GM19043 (cell line): ENCODE measurements around the gene TXLNB.

ENCODE experiments used
- ATAC-seq: cut with Tn5 transposase; IDR thresholded peaks from one replicate; pipeline ENCODE4 v1.9.1; 2021; ENCODE audit warnings: low read depth; ENCODE audit not compliant: unreplicated experiment

Gene TXLNB

DNA sequence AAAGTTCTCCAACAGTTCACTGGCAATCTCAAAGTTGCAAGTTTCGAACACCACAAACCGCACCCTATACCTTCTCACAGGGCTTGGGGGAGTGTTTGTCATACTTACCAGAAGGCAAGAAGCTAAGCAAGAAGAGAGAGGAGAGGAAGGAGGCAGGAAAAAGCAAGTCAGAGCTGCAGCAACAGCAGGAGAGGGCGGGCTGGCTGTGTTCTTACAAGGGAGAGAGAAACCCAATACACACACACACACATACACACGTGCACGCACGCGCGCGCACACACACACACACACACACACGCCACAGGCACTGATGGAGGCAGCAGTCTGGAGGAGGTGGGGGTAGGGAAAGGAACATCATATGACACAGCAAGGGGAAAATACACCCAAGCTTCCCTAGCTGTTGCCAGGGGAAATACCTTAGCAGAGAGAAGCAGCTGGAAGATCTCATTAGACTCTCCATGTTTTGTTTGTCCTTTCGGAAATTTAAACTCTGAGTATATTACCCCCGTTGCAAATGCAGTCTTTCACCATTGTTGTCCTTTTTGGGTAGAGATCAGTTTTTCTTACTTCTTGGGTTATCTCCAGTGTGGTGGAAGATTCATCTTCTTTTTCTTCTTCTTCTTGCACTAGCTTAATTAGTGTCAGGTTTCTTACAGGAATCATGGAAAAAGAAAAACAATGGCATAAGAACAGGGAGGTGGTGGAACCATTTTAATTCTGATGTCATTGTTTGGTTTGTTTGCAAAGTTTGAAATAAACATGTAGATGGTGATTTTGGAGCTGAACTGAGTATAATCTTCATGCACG lies at the start of gene TXLNB:
TSS of gene TXLNB (minus strand) at position 186 of the 807 bp plus-strand sequence. CDS start 3,099 bp downstream, outside the sequence.
- peak; percentile 63 for ATAC-seq

- no peak for ATAC-seq
These were observed 49.3 kb upstream of the TXLNB start for GRCh38 chr6:139341060-139341459.

DNA sequence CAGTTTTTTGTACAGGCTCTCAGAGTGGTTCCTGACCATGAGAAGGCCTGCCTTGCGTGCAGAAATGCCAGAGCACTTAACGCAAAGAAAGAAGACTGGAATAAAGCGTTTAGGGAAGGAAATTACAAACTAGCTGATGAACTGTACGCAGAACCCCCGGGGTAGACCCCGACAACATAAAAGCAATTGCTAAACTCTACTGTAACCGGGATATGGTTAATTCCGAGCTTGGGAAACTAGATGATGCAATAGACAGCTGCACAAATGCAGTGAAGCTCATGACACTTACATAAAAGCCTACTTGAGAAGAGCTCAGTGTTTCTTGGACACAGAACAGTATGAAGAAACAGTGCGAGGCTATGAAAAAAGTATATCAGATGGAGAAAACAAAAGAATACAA lies 47.0 kb upstream of the TXLNB start:
- ATAC-seq, result no peak

DNA sequence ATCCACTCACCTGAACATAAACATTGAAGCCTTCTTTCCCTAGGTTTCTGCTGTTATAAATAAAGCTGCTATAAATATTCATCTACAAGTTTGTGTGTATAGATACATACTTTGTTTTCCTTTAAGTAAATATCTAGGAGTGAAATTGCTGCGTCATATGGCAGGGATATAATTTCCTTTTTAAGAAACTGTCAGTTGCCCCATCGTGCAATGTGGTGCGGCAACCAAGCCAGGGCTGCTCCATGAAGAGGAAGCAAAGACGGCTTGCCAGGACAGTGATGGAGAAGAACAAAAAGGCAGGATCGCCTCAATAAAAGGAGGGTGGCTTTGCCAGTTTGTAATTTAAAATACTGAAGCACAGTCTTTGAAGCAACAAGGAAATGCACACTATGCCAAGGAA lies 46.0 kb upstream of the TXLNB start:
- no peak for ATAC-seq

- ATAC-seq, result no peak
These were observed 45.2 kb upstream of the TXLNB start for GRCh38 chr6:139337001-139337400.

- ATAC-seq, result no peak
These were observed 44.7 kb upstream of the TXLNB start for GRCh38 chr6:139336488-139336887.

GRCh38 chr6:139335447-139336210 lies 43.8 kb upstream of the TXLNB start:
- no peak for ATAC-seq

DNA sequence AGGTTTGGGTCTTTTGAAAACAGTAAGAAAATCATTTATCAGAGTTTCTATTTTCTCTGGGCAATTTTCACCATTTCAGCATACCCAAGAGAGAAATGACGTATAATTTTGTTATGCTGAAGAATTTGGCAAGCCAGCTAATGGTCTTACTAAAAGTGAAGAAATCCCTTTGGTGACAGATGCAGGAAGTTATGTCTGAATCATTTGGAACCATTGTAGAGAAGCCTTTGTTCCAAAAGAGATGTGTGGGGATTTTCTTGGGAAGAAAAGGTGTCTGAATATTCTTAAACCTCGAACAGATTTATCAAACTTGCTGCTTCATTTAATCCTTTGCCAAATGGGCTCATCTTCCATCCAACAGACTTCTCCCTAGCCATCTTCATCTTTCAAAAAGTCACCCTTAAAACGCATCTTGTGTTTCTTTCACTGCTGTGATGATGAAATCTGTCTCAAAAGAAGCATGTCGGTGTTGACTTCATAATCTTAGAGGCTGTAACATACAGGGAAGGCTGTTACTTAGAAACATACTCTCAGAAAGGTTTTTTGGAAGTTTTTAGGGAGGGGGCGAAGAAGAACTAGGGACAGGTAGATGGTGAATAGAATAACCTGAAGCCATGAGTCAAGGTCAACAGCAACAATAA lies 43.1 kb upstream of the TXLNB start:
- ATAC-seq, result no peak

- ATAC-seq, result no peak
These were observed 39.2 kb upstream of the TXLNB start for GRCh38 chr6:139330826-139331500.

DNA sequence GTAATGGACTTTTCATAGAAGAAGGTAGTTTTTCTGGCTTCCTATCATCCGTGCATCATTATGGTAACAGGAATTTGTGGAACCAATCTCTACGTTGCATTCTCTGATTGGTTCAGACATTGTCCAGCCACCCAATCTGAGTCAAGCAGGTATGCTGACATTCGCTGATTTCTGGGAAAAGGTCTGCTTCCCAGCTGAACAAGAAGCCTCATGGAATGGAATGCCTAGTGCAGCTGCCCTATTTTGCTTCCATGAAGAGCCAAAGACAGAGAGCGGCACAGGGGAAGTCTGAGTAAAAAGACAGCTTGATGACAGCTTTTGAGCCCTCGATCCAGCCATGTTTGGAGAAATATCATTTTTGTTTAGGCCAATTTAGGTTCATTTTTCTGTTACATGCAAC lies 38.5 kb upstream of the TXLNB start:
- no peak for ATAC-seq

DNA sequence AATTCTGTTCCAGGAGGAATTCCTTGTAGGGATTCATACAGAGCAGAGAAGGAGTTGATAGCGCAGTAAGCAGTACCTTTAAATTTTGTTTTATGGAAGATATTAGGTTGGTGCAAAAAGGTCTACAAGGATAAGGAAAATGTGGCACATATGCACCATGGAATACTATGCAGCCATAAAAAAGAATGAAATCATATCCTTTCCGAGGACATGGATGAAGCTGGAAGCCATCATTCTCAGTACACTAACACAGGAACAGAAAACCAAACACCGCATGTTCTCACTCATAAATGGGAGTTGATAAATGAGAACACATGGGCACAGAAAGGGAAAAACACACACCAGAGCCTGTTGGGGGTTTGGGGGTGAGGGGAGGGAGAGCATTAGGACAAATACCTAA lies 37.4 kb upstream of the TXLNB start:
- ATAC-seq, result no peak

DNA sequence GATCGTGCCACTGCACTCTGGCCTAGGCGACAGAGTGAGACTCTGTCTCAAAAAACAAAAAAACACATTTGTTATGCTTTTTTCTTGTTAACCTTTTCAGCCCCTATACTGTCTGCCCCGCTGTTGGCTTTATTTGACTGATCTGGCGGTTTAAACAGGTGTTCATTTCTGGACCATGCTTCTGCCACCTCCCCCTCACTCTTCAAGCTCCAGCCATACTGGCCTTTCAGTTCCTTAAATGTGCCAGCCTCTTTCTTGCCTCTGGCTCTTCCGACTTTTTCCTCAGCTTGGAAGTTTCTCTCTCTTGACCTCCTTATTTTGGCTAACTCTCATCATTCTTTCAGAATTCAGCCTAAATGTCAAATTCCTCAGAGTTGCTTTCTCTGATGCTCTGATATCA lies 35.2 kb upstream of the TXLNB start:
- ATAC-seq, result no peak

- ATAC-seq, result no peak
These were observed 33.9 kb upstream of the TXLNB start for GRCh38 chr6:139325686-139326085.

- peak; percentile 40 for ATAC-seq
These were observed 33.3 kb upstream of the TXLNB start for GRCh38 chr6:139325125-139325524.

- no peak for ATAC-seq
These were observed 32.4 kb upstream of the TXLNB start for GRCh38 chr6:139324301-139324555.

DNA sequence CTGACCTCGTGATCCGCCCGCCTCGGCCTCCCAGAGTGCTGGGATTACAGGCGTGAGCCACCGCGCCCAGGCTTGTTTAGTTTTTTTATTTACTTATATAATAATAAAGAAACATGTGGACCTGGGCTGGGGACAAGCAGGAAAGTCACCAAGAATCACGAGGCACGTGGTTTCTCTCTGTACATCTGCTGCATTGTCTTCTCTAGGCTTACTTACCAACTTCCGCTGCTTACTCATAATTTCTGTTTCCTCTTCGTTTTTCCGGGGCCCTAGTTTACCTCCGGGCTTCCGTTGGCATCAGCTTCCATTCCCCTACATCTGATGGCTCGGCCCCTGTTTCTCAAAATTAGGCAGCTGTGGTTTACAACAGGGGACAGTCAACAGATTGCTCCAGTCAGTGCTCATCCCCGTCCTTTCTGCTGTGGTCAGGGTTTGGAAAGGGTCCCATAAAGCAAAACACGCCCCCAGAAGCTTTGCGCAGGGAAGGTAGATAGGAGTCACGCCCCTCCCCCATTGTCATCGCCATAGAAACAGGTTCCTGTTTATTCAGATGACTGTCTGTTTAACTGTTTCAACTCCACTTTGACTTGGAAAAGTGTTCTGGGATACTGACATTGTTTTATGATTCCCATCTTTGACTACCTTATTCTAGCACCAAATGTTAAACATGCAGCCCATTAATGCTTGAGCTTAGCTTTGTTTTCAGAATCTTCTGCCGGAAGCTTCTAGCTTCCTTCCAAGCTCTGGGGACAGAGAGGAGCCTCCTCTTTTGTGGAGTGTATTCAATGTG lies 31.9 kb upstream of the TXLNB start:
- ATAC-seq, result peak; percentile 35

DNA sequence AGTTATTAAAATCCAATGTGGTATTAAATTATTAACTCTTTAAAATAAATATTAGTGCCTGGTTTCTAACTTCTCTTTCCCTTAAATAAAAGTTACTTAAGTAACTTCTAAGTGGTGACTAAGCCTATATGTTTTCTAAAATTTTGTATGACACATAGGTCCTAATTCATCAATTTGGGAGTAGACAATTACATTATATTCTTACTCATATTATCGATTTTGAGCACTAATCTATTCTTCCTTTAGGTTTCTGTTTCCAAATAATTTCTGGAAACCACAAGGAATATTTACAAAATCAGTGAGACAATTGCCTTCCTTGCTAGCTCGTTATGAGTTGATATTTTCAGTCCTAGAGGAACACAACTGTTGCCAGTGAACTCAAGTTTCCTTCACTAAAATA lies 28.3 kb upstream of the TXLNB start:
- no peak for ATAC-seq

DNA sequence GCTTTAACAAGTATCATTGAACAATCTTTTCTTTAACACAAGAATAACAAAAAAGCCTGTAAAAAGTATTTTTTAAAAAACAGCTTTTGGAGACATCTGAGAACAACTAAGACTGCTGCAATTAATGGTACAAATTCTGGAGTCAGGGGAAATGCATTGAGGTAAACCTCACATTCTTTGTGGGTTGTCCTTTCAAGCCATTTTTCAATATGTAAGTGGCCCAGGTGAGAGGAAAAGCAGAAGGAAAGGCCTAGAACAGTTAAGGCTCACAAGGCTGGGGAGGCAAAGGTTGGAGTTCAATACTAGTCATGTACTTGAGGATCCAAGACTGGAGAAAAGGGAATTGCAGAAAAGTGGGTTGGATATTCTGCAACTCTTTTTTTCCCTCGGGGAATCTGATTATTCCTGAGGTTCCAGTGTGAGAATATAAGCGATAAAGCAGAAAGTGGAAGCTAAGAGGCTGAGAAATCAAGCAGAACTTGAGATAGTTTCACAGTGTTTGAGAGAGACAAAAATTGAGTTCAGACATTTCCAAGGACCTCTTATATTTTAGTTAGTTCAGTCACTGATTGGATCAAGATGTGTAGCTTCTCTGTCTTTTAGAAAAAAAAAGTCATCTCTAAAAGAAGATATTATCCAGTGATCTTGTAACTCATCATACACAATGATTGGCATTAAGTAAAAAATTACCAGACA lies 25.0 kb upstream of the TXLNB start:
- ATAC-seq, result no peak

DNA sequence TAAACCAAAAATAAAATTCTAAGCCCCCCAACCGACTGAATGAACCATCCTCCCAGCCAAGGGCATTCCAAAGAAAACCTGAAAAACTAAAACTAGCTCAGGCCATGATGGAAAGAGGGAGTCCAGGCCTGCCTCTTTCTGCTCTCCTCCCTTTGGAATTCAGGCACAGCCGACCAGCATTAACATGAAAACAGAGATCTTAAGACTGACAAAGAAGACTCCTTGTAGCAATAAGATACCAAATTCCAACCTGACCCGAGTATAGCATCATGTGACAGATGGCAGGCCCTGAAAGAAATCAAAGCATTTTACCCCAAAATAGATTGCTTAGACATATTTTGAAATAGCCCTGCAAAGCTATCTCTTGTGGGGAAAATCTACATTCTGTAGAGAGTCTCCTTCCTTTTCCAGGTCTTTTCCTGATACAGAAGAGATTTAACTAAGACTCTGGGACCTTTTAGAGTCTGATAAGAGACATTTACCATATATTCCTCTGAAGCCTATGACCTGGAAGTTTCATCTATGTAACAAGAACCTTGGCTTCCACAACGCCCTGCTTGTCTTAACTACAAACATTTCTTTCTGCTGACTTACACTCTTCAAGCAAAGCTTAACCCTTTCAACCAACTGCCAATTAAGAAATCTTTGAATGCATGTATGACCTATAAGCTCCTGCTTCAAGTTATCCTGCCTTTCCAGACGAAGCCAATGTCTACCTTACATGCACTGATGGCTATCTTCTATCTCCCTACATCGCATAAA lies 22.2 kb upstream of the TXLNB start:
- no peak for ATAC-seq
